ENCODE data around the gene ZNF385B. TPM values are rescaled to one million over a fixed set of nuclear protein-coding genes. Genes with fewer than 3 reads are reported as not detected.
"Not testable (repeated sequence)": the region's sequence is repeated elsewhere in the genome, so short reads cannot be mapped to it uniquely, and the experiment has no call there.

Gene ZNF385B
- total and polyA plus RNA-seq, 4 donors, result 3.0 to 7.2 (median 3.9) TPM

DNA sequence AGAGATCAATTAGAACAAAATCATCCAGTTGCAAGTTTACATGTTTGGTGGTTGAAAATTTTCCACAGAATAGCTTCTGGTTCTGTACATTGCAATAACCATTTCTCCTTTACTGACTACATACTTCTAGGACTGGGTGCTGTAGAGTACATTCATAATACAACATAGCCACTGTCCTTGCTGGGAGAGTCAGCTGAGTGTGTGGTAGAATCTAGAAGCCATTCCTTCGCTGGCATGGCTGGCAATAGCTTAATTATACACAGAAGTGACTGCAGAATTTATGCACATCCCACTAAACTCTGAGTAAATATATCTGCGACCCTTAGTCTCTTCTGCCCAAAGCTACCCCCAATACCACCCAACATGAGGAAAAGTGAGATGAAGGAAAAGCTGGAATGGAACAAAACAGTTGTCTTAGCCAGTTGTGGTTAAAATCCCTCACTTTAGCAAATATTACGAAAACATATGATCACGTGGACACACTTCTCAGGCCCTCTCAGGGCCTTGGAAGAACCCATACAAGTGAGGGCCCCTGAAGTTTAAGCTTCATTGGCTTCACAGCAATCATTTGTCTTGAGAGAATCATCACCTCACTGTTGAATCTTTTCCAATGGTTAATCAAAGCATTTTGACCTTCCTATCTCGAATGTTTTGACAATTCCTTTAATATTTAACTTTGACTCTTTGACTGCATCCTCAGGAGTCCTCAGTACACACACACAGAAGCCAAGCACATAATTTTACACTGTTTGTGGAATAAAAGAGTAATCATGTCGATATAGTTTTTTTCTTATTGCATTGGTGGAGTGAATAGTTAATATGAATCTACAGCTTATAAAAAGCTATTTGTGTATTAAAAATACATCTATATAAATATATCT is 225.1 kb downstream of the ZNF385B start:
- TF ChIP-seq RAD21 (IDR thresholded peaks at IDR 0.05) (peak in 1 of 2 donors; percentile 13), RXRA (IDR thresholded peaks at IDR 0.05) (peak in 1 of 2 donors; percentile 26), SP1 (IDR thresholded peaks at IDR 0.05) (no peak), HNF4A (conservative IDR thresholded peaks at IDR 0.05) (peak; percentile 26 to 53), JUND (IDR thresholded peaks at IDR 0.05) (peak in 1 of 2 donors; percentile 22)
- 33% methylated on average over 6 of the region's 6 CpGs for WGBS
- Histone ChIP-seq H3K9me3 (ENCODE audit: control insufficient read depth in 4 of 4, low read length in 3 of 4) (no peaks in the 10 kb centered on the region), H3K9ac (ENCODE audit: low read depth in 1 of 2, low read length in 2 of 2) (no peak overlapping the region), H3K36me3 (ENCODE audit: control insufficient read depth in 4 of 4, insufficient read depth in 3 of 4, low read depth in 1 of 4, low read length in 3 of 4) (no peaks in the 10 kb centered on the region), H3K27ac (ENCODE audit: low read depth in 1 of 2, low read length in 2 of 2) (no peak overlapping the region), H3K4me1 (ENCODE audit: control insufficient read depth in 4 of 4, insufficient read depth in 4 of 4, low read length in 3 of 4) (peaks cover 1 to 23% (median 13%) of the 10 kb centered on the region in 4 donors), H3K4me3 (ENCODE audit: low read depth in 1 of 3, low read length in 3 of 3) (no peak overlapping the region), H3K27me3 (ENCODE audit: control insufficient read depth in 4 of 4, insufficient read depth in 4 of 4, low read length in 3 of 4) (no peaks in the 10 kb centered on the region)
- no peak for DNase-seq (ENCODE audit: low spot score)

DNA sequence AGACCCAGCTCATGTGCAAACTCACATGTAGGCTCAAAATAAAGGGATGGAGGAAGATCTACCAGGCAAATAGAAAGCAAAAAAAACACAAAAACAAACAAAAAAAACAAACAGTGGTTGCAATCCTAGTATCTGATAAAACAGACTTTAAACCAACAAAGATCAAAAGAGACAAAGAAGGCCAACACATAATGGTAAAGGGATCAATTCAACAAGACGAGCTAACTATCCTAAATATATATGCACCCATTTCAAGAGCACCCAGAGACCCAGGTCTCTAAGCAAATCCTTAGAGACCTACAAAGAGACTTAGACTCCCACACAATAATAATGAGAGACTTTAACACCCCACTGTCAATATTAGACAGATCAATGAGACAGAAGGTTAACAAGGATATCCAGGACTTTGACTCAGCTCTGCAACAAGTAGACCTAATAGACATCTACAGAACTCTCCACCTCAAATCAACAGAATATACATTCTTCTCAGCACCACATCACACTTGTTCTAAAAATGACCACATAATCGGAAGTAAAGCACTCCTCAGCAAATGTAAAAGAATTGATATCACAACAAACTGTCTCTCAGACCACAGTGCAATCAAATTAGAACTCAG is 229.5 kb downstream of the ZNF385B start:
- not testable (repeated sequence) for H3K27me3 ChIP-seq (ENCODE audit: control insufficient read depth in 4 of 4, insufficient read depth in 4 of 4, low read length in 3 of 4); H3K36me3 ChIP-seq (ENCODE audit: control insufficient read depth in 4 of 4, insufficient read depth in 3 of 4, low read depth in 1 of 4, low read length in 3 of 4); H3K27ac ChIP-seq (ENCODE audit: low read depth in 1 of 2, low read length in 2 of 2); H3K9ac ChIP-seq (ENCODE audit: low read depth in 1 of 2, low read length in 2 of 2); H3K9me3 ChIP-seq (ENCODE audit: control insufficient read depth in 4 of 4, low read length in 3 of 4); H3K4me3 ChIP-seq (ENCODE audit: low read depth in 1 of 3, low read length in 3 of 3); DNase-seq (ENCODE audit: low spot score)
- peaks cover 0 to 20% (median 8%) of the 10 kb centered on the region in 4 donors for H3K4me1 ChIP-seq (ENCODE audit: control insufficient read depth in 4 of 4, insufficient read depth in 4 of 4, low read length in 3 of 4)
- WGBS, result 28% methylated on average over 2 of the region's 2 CpGs
- TF ChIP-seq HNF4A (conservative IDR thresholded peaks at IDR 0.05), result peak; percentile 57 to 58
- TF ChIP-seq YY1 (IDR thresholded peaks at IDR 0.05), result peak; percentile 13
- TF ChIP-seq RAD21 (IDR thresholded peaks at IDR 0.05), result peak in 1 of 2 donors; percentile 10

DNA sequence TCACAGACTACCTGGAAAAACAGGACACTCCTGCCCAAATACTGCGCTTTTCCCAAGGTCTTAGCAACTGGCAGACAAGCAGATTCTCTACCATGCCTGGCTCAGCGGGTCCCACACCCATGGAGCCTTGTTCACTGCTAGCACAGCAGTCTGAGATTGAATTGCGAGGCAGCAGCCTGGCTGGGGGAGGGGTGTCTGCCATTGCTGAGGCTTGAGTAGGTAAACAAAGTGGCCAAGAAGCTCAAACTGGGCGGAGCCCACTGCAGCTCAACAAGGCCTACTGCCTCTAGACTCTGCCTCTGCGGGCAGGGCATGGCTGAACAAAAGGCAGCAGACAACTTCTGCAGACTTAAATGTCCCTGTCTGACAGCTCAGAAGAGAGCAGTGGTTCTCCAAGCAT is 231.6 kb downstream of the ZNF385B start:
- 93% methylated on average over 5 of the region's 5 CpGs for WGBS
- H3K27me3 ChIP-seq (ENCODE audit: control insufficient read depth in 4 of 4, insufficient read depth in 4 of 4, low read length in 3 of 4); H3K36me3 ChIP-seq (ENCODE audit: control insufficient read depth in 4 of 4, insufficient read depth in 3 of 4, low read depth in 1 of 4, low read length in 3 of 4); H3K9me3 ChIP-seq (ENCODE audit: control insufficient read depth in 4 of 4, low read length in 3 of 4); H3K9ac ChIP-seq (ENCODE audit: low read depth in 1 of 2, low read length in 2 of 2); DNase-seq (ENCODE audit: low spot score); H3K27ac ChIP-seq (ENCODE audit: low read depth in 1 of 2, low read length in 2 of 2); H3K4me3 ChIP-seq (ENCODE audit: low read depth in 1 of 3, low read length in 3 of 3); H3K4me1 ChIP-seq (ENCODE audit: control insufficient read depth in 4 of 4, insufficient read depth in 4 of 4, low read length in 3 of 4): not testable (repeated sequence)

DNA sequence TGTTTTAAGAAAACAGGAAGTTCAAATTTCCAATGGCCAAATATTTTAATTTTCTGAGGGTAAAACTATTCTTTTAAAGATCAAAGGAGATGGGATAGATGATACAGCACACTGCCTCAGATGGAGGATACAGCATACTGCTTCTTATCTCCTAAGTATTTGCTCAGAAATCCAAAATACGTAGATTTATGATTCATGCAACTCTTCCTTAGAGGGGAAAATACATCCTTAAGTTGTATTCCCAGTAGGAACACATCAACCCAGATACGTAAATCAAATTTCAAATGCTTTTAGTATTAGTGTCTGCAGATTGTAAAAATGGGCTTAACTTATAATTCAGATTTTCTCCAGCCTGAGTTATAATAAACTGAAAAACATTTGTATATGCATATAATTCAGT is 235.2 kb downstream of the ZNF385B start:
- Histone ChIP-seq H3K4me1 (ENCODE audit: control insufficient read depth in 4 of 4, insufficient read depth in 4 of 4, low read length in 3 of 4) (no peaks in the 10 kb centered on the region), H3K9ac (ENCODE audit: low read depth in 1 of 2, low read length in 2 of 2) (no peak overlapping the region), H3K4me3 (ENCODE audit: low read depth in 1 of 3, low read length in 3 of 3) (no peak overlapping the region), H3K27ac (ENCODE audit: low read depth in 1 of 2, low read length in 2 of 2) (no peak overlapping the region), H3K9me3 (ENCODE audit: control insufficient read depth in 4 of 4, low read length in 3 of 4) (no peaks in the 10 kb centered on the region), H3K27me3 (ENCODE audit: control insufficient read depth in 4 of 4, insufficient read depth in 4 of 4, low read length in 3 of 4) (no peaks in the 10 kb centered on the region), H3K36me3 (ENCODE audit: control insufficient read depth in 4 of 4, insufficient read depth in 3 of 4, low read depth in 1 of 4, low read length in 3 of 4) (no peaks in the 10 kb centered on the region)
- WGBS, result 96% methylated on average over 2 of the region's 2 CpGs
- no peak for DNase-seq (ENCODE audit: low spot score)
- no peak for TF ChIP-seq SP1 (IDR thresholded peaks at IDR 0.05)
- TF ChIP-seq FOXA2 (IDR thresholded peaks at IDR 0.05), result no peak
- TF ChIP-seq HNF4G (IDR thresholded peaks at IDR 0.05), result no peak
- TF ChIP-seq, protein P1, sequence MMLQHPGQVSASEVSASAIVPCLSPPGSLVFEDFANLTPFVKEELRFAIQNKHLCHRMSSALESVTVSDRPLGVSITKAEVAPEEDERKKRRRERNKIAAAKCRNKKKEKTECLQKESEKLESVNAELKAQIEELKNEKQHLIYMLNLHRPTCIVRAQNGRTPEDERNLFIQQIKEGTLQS (IDR thresholded peaks at IDR 0.05), result no peak
- TF ChIP-seq, protein P2, sequence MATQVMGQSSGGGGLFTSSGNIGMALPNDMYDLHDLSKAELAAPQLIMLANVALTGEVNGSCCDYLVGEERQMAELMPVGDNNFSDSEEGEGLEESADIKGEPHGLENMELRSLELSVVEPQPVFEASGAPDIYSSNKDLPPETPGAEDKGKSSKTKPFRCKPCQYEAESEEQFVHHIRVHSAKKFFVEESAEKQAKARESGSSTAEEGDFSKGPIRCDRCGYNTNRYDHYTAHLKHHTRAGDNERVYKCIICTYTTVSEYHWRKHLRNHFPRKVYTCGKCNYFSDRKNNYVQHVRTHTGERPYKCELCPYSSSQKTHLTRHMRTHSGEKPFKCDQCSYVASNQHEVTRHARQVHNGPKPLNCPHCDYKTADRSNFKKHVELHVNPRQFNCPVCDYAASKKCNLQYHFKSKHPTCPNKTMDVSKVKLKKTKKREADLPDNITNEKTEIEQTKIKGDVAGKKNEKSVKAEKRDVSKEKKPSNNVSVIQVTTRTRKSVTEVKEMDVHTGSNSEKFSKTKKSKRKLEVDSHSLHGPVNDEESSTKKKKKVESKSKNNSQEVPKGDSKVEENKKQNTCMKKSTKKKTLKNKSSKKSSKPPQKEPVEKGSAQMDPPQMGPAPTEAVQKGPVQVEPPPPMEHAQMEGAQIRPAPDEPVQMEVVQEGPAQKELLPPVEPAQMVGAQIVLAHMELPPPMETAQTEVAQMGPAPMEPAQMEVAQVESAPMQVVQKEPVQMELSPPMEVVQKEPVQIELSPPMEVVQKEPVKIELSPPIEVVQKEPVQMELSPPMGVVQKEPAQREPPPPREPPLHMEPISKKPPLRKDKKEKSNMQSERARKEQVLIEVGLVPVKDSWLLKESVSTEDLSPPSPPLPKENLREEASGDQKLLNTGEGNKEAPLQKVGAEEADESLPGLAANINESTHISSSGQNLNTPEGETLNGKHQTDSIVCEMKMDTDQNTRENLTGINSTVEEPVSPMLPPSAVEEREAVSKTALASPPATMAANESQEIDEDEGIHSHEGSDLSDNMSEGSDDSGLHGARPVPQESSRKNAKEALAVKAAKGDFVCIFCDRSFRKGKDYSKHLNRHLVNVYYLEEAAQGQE (IDR thresholded peaks at IDR 0.05), result no peak
- no peak for TF ChIP-seq RXRA (IDR thresholded peaks at IDR 0.05)
- TF ChIP-seq, protein P3, sequence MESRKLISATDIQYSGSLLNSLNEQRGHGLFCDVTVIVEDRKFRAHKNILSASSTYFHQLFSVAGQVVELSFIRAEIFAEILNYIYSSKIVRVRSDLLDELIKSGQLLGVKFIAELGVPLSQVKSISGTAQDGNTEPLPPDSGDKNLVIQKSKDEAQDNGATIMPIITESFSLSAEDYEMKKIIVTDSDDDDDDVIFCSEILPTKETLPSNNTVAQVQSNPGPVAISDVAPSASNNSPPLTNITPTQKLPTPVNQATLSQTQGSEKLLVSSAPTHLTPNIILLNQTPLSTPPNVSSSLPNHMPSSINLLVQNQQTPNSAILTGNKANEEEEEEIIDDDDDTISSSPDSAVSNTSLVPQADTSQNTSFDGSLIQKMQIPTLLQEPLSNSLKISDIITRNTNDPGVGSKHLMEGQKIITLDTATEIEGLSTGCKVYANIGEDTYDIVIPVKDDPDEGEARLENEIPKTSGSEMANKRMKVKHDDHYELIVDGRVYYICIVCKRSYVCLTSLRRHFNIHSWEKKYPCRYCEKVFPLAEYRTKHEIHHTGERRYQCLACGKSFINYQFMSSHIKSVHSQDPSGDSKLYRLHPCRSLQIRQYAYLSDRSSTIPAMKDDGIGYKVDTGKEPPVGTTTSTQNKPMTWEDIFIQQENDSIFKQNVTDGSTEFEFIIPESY (IDR thresholded peaks at IDR 0.05), result no peak
- TF ChIP-seq FOXA1 (IDR thresholded peaks at IDR 0.05), result no peak
- TF ChIP-seq TAF1 (conservative IDR thresholded peaks at IDR 0.05), result no peak
